Liver (tissue), 9 donors: ENCODE measurements around the gene TMEM232. TPM values are rescaled to one million over a fixed set of nuclear protein-coding genes. Genes with fewer than 3 reads are reported as not detected.
A peak's percentile ranks its signal among the peaks of the same experiment; 100 is the strongest.

Experiments used
- DNase-seq: peaks from one replicate; pipeline ENCODE4 v3.0.0-alpha.2; 2017; ENCODE audit warnings: low spot score
- H3K27ac ChIP-seq, 2 donors: one replicate each; pipeline ENCODE4 v1.7.0; 2013; ENCODE audit warnings: inconsistent platforms in 2 of 2, low read length in 2 of 2, control low read depth in 1 of 2, low read depth in 1 of 2, mild to moderate bottlenecking in 1 of 2
- H3K27me3 ChIP-seq, 4 donors: one replicate each; pipeline versions ENCODE4 v1.6.1 to v1.7.0; 2013; ENCODE audit warnings: low read length in 3 of 4, inconsistent platforms in 1 of 4, mild to moderate bottlenecking in 1 of 4, moderate library complexity in 1 of 4; ENCODE audit not compliant: control insufficient read depth in 4 of 4, insufficient read depth in 4 of 4
- H3K36me3 ChIP-seq, 4 donors: one replicate each; pipeline versions ENCODE4 v1.6.1 to v1.7.0; 2013; ENCODE audit warnings: low read length in 3 of 4, mild to moderate bottlenecking in 3 of 4, low read depth in 1 of 4, moderate library complexity in 1 of 4; ENCODE audit not compliant: control insufficient read depth in 4 of 4, insufficient read depth in 3 of 4
- H3K4me1 ChIP-seq, 4 donors: one replicate each; pipeline versions ENCODE4 v1.6.1 to v1.7.0; 2013; ENCODE audit warnings: low read length in 3 of 4, mild to moderate bottlenecking in 3 of 4, moderate library complexity in 1 of 4; ENCODE audit not compliant: control insufficient read depth in 4 of 4, insufficient read depth in 4 of 4
- H3K4me3 ChIP-seq, 3 donors: one replicate each; pipeline versions ENCODE4 v1.6.1 to v1.7.0; 2013; ENCODE audit warnings: low read length in 3 of 3, control low read depth in 1 of 3, low read depth in 1 of 3, mild to moderate bottlenecking in 1 of 3
- H3K9ac ChIP-seq, 2 donors: one replicate each; pipeline ENCODE4 v1.7.0; 2013; ENCODE audit warnings: low read length in 2 of 2, mild to moderate bottlenecking in 2 of 2, moderate library complexity in 2 of 2, control low read depth in 1 of 2, low read depth in 1 of 2
- H3K9me3 ChIP-seq, 4 donors: one replicate each; pipeline versions ENCODE4 v1.6.1 to v1.7.0; 2013; ENCODE audit warnings: low read length in 3 of 4; ENCODE audit not compliant: control insufficient read depth in 4 of 4
- FOXA1 ChIP-seq: IDR thresholded peaks from 2 replicates; pipeline ENCODE4 v1.6.1; 2016; ENCODE audit warnings: antibody characterized with exemption
- FOXA2 ChIP-seq: IDR thresholded peaks from 2 replicates; pipeline ENCODE4 v1.6.1; 2016; ENCODE audit warnings: antibody characterized with exemption
- JUND ChIP-seq, 2 donors: IDR thresholded peaks; 2 replicates each; pipeline ENCODE4 v1.6.1; 2016; ENCODE audit warnings: antibody characterized with exemption in 2 of 2
- NR2F2 ChIP-seq: IDR thresholded peaks from 2 replicates; pipeline ENCODE4 v1.6.1; 2016; ENCODE audit warnings: antibody characterized with exemption
- RAD21 ChIP-seq, 2 donors: IDR thresholded peaks; 2 replicates each; pipeline ENCODE4 v1.6.1; 2016; ENCODE audit warnings: antibody characterized with exemption in 2 of 2, mild to moderate bottlenecking in 2 of 2
- SP1 ChIP-seq: IDR thresholded peaks from 2 replicates; pipeline ENCODE4 v1.6.1; 2018; ENCODE audit warnings: antibody characterized with exemption, mild to moderate bottlenecking
- YY1 ChIP-seq: IDR thresholded peaks from 2 replicates; pipeline ENCODE4 v1.6.1; 2016; ENCODE audit warnings: antibody characterized with exemption, mild to moderate bottlenecking
- WGBS: extraction: QIAGEN DNeasy Blood & Tissue Kit; methylation state at CpG from one replicate; pipeline ENCODE4 v1.1.7; 2013; 5-methylcytosine and 5-hydroxymethylcytosine counted together
- polyA plus RNA-seq, 2 donors: library from polyadenylated mRNA; stranded (reverse) in 1 of 2; unstranded in 1 of 2; fragments of 200-250 nt in 1 of 2; fragments of >200 nt in 1 of 2; fragmentation: Nextera tagmentation in 1 of 2; extraction: Ambion mirVana in 1 of 2; gene quantifications; one replicate each; pipeline versions ENCODE4 v1.2.1 to v1.2.3, GENCODE V29; 2013 to 2015
- total RNA-seq, 2 donors: library from RNA; depleted of rRNA; stranded (reverse); fragments of >200 nt; gene quantifications; one replicate each; pipeline ENCODE4 v1.2.3, GENCODE V29; 2014
- TF ChIP-seq, protein P1 (sequence below): fragments of 150-350 bp; IDR thresholded peaks from 2 replicates; pipeline ENCODE4 v1.5.1; 2017; ENCODE audit warnings: improper control_type of control experiment, low read depth, low read length; ENCODE audit not compliant: missing input control
- TF ChIP-seq, protein P2 (sequence below): IDR thresholded peaks from 2 replicates; pipeline ENCODE4 v1.6.1; 2016; ENCODE audit warnings: antibody characterized with exemption
- TF ChIP-seq, protein P3 (sequence below): IDR thresholded peaks from 2 replicates; pipeline ENCODE4 v1.6.1; 2016; ENCODE audit warnings: antibody characterized with exemption
- TF ChIP-seq, protein P4 (sequence below): IDR thresholded peaks from 2 replicates; pipeline ENCODE4 v1.6.1; 2016; ENCODE audit warnings: antibody characterized with exemption, mild to moderate bottlenecking
- donor health status: healthy.
- donor health status: healthy.
- donor health status: healthy.
- donor health status: healthy.
- donor health status: healthy.

TMEM232 gene
- total and polyA plus RNA-seq, 4 donors, result 0.39 to 2.5 (median 1.0) TPM

DNA sequence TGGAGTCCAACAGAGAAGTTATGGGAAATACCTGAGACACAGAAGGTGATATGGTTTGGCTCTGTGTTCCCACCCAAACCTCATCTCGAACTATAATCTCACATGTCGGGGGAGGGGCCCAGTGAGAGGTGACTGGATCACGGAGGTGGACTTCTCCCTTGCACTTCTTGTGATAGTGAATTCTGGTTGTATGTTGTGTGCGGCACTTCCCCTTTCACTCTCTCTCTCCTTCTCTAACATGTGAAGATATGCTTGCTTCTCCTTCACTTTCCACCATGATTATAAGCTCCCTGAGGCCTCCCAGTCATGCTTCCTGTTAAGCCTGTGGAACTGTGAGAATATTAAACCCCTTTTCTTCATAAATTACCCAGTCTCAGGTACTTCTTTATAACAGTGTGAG is 96.1 kb downstream of the TMEM232 start:
- WGBS, result 91% methylated on average over 4 of the region's 4 CpGs
- TF ChIP-seq NR2F2, result no peak
- TF ChIP-seq SP1, result no peak
- TF ChIP-seq, protein P1, sequence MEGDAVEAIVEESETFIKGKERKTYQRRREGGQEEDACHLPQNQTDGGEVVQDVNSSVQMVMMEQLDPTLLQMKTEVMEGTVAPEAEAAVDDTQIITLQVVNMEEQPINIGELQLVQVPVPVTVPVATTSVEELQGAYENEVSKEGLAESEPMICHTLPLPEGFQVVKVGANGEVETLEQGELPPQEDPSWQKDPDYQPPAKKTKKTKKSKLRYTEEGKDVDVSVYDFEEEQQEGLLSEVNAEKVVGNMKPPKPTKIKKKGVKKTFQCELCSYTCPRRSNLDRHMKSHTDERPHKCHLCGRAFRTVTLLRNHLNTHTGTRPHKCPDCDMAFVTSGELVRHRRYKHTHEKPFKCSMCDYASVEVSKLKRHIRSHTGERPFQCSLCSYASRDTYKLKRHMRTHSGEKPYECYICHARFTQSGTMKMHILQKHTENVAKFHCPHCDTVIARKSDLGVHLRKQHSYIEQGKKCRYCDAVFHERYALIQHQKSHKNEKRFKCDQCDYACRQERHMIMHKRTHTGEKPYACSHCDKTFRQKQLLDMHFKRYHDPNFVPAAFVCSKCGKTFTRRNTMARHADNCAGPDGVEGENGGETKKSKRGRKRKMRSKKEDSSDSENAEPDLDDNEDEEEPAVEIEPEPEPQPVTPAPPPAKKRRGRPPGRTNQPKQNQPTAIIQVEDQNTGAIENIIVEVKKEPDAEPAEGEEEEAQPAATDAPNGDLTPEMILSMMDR, result no peak
- TF ChIP-seq FOXA1, result no peak
- TF ChIP-seq, protein P2, sequence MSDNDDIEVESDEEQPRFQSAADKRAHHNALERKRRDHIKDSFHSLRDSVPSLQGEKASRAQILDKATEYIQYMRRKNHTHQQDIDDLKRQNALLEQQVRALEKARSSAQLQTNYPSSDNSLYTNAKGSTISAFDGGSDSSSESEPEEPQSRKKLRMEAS, result no peak
- TF ChIP-seq YY1, result no peak
- TF ChIP-seq JUND (IDR thresholded peaks at IDR 0.05), result no peak

DNA sequence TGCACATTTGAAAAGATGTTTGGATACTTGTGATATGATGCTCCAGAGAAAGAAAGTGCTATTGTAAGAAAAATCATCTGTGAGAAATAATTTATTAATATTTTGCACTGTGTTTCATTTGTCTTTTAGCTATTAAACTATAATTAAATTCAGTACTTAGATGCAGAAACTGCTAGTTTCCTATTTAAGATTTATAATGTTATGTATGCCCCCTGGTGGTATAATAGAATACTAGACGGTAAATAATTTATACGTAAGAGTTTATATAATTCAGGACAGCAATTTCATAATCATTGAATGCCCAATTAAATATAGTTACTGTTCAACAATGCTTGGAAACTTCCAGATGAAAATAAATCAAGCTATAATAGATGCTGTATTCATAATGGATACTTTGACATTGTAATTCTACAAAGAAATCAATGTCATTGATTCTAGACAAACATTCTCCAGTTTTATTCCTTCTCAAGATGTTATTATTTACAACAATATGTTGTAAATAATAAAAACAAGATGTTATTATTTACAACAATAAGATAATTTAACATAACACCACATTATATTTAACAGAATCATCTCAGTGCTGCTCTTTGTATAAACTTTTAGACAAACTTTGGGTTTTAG is 101.0 kb downstream of the TMEM232 start:
- peak; percentile 67 to 74 for TF ChIP-seq RAD21 (IDR thresholded peaks at IDR 0.05)
- TF ChIP-seq, protein P3, sequence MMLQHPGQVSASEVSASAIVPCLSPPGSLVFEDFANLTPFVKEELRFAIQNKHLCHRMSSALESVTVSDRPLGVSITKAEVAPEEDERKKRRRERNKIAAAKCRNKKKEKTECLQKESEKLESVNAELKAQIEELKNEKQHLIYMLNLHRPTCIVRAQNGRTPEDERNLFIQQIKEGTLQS, result no peak
- TF ChIP-seq FOXA2, result no peak
- TF ChIP-seq, protein P1, result peak; percentile 43
- TF ChIP-seq, protein P4, sequence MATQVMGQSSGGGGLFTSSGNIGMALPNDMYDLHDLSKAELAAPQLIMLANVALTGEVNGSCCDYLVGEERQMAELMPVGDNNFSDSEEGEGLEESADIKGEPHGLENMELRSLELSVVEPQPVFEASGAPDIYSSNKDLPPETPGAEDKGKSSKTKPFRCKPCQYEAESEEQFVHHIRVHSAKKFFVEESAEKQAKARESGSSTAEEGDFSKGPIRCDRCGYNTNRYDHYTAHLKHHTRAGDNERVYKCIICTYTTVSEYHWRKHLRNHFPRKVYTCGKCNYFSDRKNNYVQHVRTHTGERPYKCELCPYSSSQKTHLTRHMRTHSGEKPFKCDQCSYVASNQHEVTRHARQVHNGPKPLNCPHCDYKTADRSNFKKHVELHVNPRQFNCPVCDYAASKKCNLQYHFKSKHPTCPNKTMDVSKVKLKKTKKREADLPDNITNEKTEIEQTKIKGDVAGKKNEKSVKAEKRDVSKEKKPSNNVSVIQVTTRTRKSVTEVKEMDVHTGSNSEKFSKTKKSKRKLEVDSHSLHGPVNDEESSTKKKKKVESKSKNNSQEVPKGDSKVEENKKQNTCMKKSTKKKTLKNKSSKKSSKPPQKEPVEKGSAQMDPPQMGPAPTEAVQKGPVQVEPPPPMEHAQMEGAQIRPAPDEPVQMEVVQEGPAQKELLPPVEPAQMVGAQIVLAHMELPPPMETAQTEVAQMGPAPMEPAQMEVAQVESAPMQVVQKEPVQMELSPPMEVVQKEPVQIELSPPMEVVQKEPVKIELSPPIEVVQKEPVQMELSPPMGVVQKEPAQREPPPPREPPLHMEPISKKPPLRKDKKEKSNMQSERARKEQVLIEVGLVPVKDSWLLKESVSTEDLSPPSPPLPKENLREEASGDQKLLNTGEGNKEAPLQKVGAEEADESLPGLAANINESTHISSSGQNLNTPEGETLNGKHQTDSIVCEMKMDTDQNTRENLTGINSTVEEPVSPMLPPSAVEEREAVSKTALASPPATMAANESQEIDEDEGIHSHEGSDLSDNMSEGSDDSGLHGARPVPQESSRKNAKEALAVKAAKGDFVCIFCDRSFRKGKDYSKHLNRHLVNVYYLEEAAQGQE, result no peak
- TF ChIP-seq FOXA1, result no peak
- Histone ChIP-seq H3K4me1 (no peaks in the 10 kb centered on the region), H3K27ac (no peak overlapping the region), H3K9ac (no peak overlapping the region), H3K36me3 (no peaks in the 10 kb centered on the region), H3K27me3 (no peaks in the 10 kb centered on the region), H3K9me3 (no peaks in the 10 kb centered on the region), H3K4me3 (no peak overlapping the region)
- 2% methylated on average over 2 of the region's 2 CpGs for WGBS
- DNase-seq, result no peak

More for the DNA sequence above, 96.1 kb downstream of the TMEM232 start:
- Histone ChIP-seq H3K4me3 (no peak overlapping the region), H3K9me3 (no peaks in the 10 kb centered on the region), H3K9ac (no peak overlapping the region), H3K4me1 (no peaks in the 10 kb centered on the region), H3K36me3 (no peaks in the 10 kb centered on the region), H3K27ac (no peak overlapping the region), H3K27me3 (no peaks in the 10 kb centered on the region)
- no peak for DNase-seq
